Endothelial cell of umbilical vein (primary cell): ENCODE data around the gene SMAD7. TPM values are rescaled to one million over a fixed set of nuclear protein-coding genes. Genes with fewer than 3 reads are reported as not detected.

Experiments
- BruUV-seq: library from RNA; stranded (reverse); fragments of 400-500 nt; replicated peaks from 2 replicates; lab custom pipeline; 2021; lab: Mats Ljungman, UMichigan
- CTCF ChIA-PET: fragments of 300-600, 350-600 bp; sonication (Branson Sonifier 250); formaldehyde crosslinking; loops from one replicate; lab custom pipeline; 2021; ENCODE audit warnings: antibody characterized with exemption, inconsistent platforms; lab: Charles Lee
- POLR2A ChIA-PET: fragments of 300-600, 350-600 bp; sonication (Branson Sonifier 250); formaldehyde crosslinking; loops from one replicate; lab custom pipeline; 2021; ENCODE audit warnings: antibody characterized with exemption, inconsistent platforms; lab: Charles Lee
- DNase-seq: peaks from one replicate; pipeline ENCODE4 v3.0.0-alpha.2; 2011; ENCODE audit warnings: low read depth, low spot score
- FAIRE-seq: peaks from 2 replicates; lab custom pipeline; 2011; peaks lifted over from hg19 to GRCh38; lab: Jason Lieb, UNC
- H2AFZ ChIP-seq: 2 replicates; pipeline ENCODE4 v1.6.0; 2012; ENCODE audit warnings: low read depth, low read length, control low read depth, inconsistent platforms
- H3K27ac ChIP-seq: 2 replicates; pipeline ENCODE4 v1.5.1; 2011; ENCODE audit warnings: low read depth, mild to moderate bottlenecking, control low read depth, low read length, moderate library complexity; ENCODE audit not compliant: insufficient read depth
- H3K27me3 ChIP-seq, 2 experiments: 2 replicates each; pipeline versions ENCODE4 v1.6.0 to v1.6.1; 2011; ENCODE audit warnings: low read length in 2 of 2, mixed read lengths in 1 of 2; ENCODE audit not compliant: control insufficient read depth in 2 of 2, insufficient read depth in 2 of 2
- H3K36me3 ChIP-seq, 2 experiments: 2 replicates in 1 of 2; 3 replicates in 1 of 2; pipeline ENCODE4 v1.5.1; 2011; ENCODE audit warnings: low read length in 2 of 2, mild to moderate bottlenecking in 1 of 2, moderate library complexity in 1 of 2; ENCODE audit not compliant: control insufficient read depth in 2 of 2, insufficient read depth in 2 of 2; ENCODE audit errors: extremely low read depth in 1 of 2
- H3K4me1 ChIP-seq: 3 replicates; pipeline ENCODE4 v1.5.1; 2011; ENCODE audit warnings: mild to moderate bottlenecking, low read length; ENCODE audit not compliant: control insufficient read depth, insufficient read depth; ENCODE audit errors: extremely low read depth
- H3K4me2 ChIP-seq: 2 replicates; pipeline ENCODE4 v1.6.1; 2011; ENCODE audit warnings: low read length, control low read depth, mixed read lengths; ENCODE audit not compliant: insufficient read depth
- H3K4me3 ChIP-seq, 3 experiments: fragments of 200-600 bp in 1 of 3; sonication (generic), shearing (Covaris generic) in 1 of 3; replicated peaks in 1 of 3; 2 replicates each; pipeline ENCODE4 v1.5.1; 2011 to 2016; ENCODE audit warnings: control low read depth in 3 of 3, low read length in 3 of 3, mild to moderate bottlenecking in 2 of 3, inconsistent platforms in 1 of 3, low read depth in 1 of 3, moderate library complexity in 1 of 3; ENCODE audit not compliant: insufficient read depth in 1 of 3
- H3K79me2 ChIP-seq: 2 replicates; pipeline ENCODE4 v1.6.0; 2012; ENCODE audit warnings: low read length, inconsistent platforms; ENCODE audit not compliant: control insufficient read depth, insufficient read depth
- H3K9ac ChIP-seq: replicated peaks from 2 replicates; pipeline ENCODE3; 2011; ENCODE audit warnings: low read length, control low read depth; ENCODE audit not compliant: insufficient read depth; ENCODE audit errors: extremely low read depth
- H3K9me1 ChIP-seq: replicated peaks from 3 replicates; pipeline ENCODE4 v1.6.0; 2011; ENCODE audit warnings: mild to moderate bottlenecking, low read length; ENCODE audit not compliant: control insufficient read depth, insufficient read depth; ENCODE audit errors: extremely low read depth
- H3K9me3 ChIP-seq: replicated peaks from 2 replicates; pipeline ENCODE4 v1.5.1; 2012; ENCODE audit warnings: low read length, inconsistent platforms; ENCODE audit not compliant: control insufficient read depth, insufficient read depth
- H4K20me1 ChIP-seq: replicated peaks from 2 replicates; pipeline ENCODE3; 2011; ENCODE audit warnings: mild to moderate bottlenecking, low read length; ENCODE audit not compliant: control insufficient read depth, insufficient read depth; ENCODE audit errors: extremely low read depth
- EZH2 ChIP-seq: IDR thresholded peaks from 2 replicates; pipeline ENCODE4 v1.6.1; 2012; ENCODE audit warnings: borderline replicate concordance, low read depth, mild to moderate bottlenecking, moderate library complexity, low read length, inconsistent platforms; ENCODE audit not compliant: severe bottlenecking
- FOS ChIP-seq: IDR thresholded peaks from 2 replicates; pipeline ENCODE4 v1.6.1; 2011; ENCODE audit warnings: mild to moderate bottlenecking, low read length, moderate library complexity, borderline replicate concordance; ENCODE audit not compliant: insufficient read depth
- GATA2 ChIP-seq: IDR thresholded peaks from 2 replicates; pipeline ENCODE4 v1.7.0; 2011; ENCODE audit warnings: low read depth, mild to moderate bottlenecking, moderate library complexity, mixed read lengths, low read length; ENCODE audit not compliant: insufficient read length, insufficient read depth
- JUN ChIP-seq: IDR thresholded peaks from 2 replicates; pipeline ENCODE4 v1.6.1; 2011; ENCODE audit warnings: borderline replicate concordance, low read depth; ENCODE audit not compliant: insufficient read length, insufficient read depth
- MYC ChIP-seq: IDR thresholded peaks from one replicate; pipeline ENCODE4 v1.6.1; 2011; ENCODE audit warnings: mild to moderate bottlenecking, low read depth, low read length
- POLR2A ChIP-seq: IDR thresholded peaks from 2 replicates; pipeline ENCODE4 v1.6.1; 2012; ENCODE audit warnings: low read depth, mild to moderate bottlenecking, control low read depth, low read length
- POLR2AphosphoS5 ChIP-seq: IDR thresholded peaks from 2 replicates; pipeline ENCODE4 v1.6.1; 2012; ENCODE audit warnings: low read depth, mild to moderate bottlenecking, control low read depth, low read length, moderate library complexity; ENCODE audit not compliant: insufficient read depth
- dilution Hi-C: fragments of 300-500 bp; cut with MboI; formaldehyde crosslinking; loops from one replicate; pipeline ENCODE4 v1.15.0; 2019; ENCODE audit warnings: low sequenced_read_pairs; ENCODE audit not compliant: extremely low pct_ligation_motif_present
- intact Hi-C: fragments of 100-400 bp; cut with micrococcal nuclease; formaldehyde crosslinking; loops from one replicate; pipeline ENCODE4 v1.10.0; 2022
- polyA plus RNA-seq, 4 experiments: library from polyadenylated mRNA; depleted of rRNA in 3 of 4; stranded (reverse) in 3 of 4; unstranded in 1 of 4; fragments of >200 nt; gene quantifications; 2 replicates each; pipeline versions ENCODE4 v1.2.1 to v1.2.3, GENCODE V29; 2011 to 2012; ENCODE audit warnings: missing spikeins in 1 of 4
- total RNA-seq: library from RNA; stranded (reverse); gene quantifications from 2 replicates; pipeline ENCODE4 v1.2.3, GENCODE V29; 2021
- TF ChIP-seq, protein P1 (sequence below), 2 donors: IDR thresholded peaks; 1 replicate in 1 of 2; 2 replicates in 1 of 2; pipeline ENCODE4 v1.5.1; 2011; ENCODE audit warnings: low read length in 2 of 2, mild to moderate bottlenecking in 2 of 2, moderate library complexity in 2 of 2, control low read depth in 1 of 2, inconsistent platforms in 1 of 2, low read depth in 1 of 2; ENCODE audit not compliant: insufficient read depth in 1 of 2; ENCODE audit errors: extremely low read depth in 1 of 2
- TF ChIP-seq, protein P2 (sequence below): IDR thresholded peaks from 2 replicates; pipeline ENCODE4 v1.6.1; 2011; ENCODE audit not compliant: insufficient read depth, insufficient read length

The SMAD7 gene
- total and polyA plus RNA-seq, 2 donors (not counting 3 experiments of a cell fraction or from before 2014, with no cell fraction given), result 3.6 to 8.0 TPM

DNA sequence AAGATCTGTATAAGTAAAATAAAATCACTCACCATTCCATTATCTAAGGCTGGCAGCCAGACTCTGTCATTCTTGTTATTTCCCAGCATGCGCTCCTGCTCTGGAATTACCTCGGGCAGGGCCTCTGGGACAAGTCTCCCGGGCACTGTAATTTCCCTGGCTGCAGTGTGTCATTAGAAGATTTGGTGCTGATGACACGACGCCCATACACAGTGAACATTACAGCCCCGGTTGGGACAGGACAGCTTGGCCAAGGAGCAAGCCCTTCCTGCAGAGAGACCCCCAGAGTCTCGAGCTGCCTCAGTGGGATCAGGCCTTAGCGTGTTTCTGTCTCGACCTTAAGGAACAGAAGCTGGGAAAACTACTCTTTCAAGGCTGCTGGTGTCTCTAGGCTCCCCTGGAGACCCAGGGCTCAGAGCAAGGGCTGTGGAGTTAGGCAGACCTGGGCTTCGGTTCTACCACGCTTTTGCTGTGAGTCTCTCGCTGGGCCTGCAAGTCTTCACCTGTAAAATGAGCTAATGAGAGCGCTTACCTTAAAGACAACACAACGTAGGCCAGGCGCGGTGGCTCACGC lies 39.7 kb downstream of the SMAD7 start:
- Histone ChIP-seq H3K27ac (no peak overlapping the region), H3K79me2 (no peaks in the 10 kb centered on the region), H3K4me2 (no peak overlapping the region), H3K9me1 (no peaks in the 10 kb centered on the region), H3K4me3 (no peak overlapping the region), H3K27me3 (no peaks in the 10 kb centered on the region), H3K9me3 (no peaks in the 10 kb centered on the region), H3K36me3 (no peaks in the 10 kb centered on the region), H4K20me1 (no peaks in the 10 kb centered on the region), H3K4me1 (no peaks in the 10 kb centered on the region), H2AFZ (no peak overlapping the region), H3K9ac (no peak overlapping the region)
- no peak for TF ChIP-seq EZH2
- TF ChIP-seq, protein P1, sequence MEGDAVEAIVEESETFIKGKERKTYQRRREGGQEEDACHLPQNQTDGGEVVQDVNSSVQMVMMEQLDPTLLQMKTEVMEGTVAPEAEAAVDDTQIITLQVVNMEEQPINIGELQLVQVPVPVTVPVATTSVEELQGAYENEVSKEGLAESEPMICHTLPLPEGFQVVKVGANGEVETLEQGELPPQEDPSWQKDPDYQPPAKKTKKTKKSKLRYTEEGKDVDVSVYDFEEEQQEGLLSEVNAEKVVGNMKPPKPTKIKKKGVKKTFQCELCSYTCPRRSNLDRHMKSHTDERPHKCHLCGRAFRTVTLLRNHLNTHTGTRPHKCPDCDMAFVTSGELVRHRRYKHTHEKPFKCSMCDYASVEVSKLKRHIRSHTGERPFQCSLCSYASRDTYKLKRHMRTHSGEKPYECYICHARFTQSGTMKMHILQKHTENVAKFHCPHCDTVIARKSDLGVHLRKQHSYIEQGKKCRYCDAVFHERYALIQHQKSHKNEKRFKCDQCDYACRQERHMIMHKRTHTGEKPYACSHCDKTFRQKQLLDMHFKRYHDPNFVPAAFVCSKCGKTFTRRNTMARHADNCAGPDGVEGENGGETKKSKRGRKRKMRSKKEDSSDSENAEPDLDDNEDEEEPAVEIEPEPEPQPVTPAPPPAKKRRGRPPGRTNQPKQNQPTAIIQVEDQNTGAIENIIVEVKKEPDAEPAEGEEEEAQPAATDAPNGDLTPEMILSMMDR (IDR thresholded peaks at IDR 0.05; ENCODE audit: extremely low read depth in 1 of 2, insufficient read depth in 1 of 2, low read depth in 1 of 2, low read length in 2 of 2), result no peak
- no peak for TF ChIP-seq FOS
- no peak for TF ChIP-seq MYC
- no peak for TF ChIP-seq JUN
- TF ChIP-seq, protein P2, sequence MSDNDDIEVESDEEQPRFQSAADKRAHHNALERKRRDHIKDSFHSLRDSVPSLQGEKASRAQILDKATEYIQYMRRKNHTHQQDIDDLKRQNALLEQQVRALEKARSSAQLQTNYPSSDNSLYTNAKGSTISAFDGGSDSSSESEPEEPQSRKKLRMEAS, result no peak
- TF ChIP-seq POLR2A, result no peak
- no peak for TF ChIP-seq POLR2AphosphoS5
- no peak for TF ChIP-seq GATA2
- no peak for DNase-seq
- CTCF ChIA-PET, result no interaction called here
- no TSS peak for BruUV-seq
- FAIRE-seq, result no peak
- POLR2A ChIA-PET, result no interaction called here
- dilution Hi-C loops, result no loop called here
- intact Hi-C loops, result no loop called here
